Measurements from ENCODE around the gene L1TD1.
"Not testable (repeated sequence)": the region's sequence is repeated elsewhere in the genome, so short reads cannot be mapped to it uniquely, and the experiment has no call there.

L1TD1 gene

DNA sequence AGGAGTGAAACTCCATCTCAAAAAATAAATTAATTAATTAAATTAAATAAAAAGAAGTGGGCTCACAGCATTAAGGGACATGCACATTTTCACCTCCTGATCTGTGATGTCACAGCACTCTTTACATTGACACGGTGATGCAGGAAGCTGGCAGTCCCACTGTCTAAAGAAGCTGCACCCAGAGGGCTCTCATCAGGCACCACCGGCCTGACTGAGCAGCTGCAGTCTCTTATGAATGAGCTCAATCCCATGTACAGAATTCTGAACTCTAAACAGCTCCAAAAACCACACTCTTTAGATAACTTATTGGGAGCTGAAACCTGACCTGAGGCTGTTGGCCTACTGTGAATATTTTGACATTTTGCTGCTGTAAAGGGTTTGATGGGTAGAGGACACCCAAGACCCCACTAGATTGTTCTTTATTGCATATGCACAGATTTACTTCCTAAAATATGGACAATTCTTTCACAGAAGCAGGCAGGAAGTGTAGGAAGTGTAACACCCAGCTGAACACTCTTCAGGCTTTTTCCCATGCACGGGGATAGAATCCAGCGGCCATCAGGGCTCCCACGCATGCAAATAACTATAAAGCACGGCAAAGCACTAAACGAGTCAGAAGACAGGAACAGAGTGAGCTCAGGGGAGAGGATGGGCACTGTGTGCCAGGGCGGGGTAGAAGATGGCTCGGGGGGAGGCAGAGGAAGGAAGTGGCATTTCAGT lies 46.2 kb downstream of the L1TD1 start:
- TF ChIP-seq, protein P1, sequence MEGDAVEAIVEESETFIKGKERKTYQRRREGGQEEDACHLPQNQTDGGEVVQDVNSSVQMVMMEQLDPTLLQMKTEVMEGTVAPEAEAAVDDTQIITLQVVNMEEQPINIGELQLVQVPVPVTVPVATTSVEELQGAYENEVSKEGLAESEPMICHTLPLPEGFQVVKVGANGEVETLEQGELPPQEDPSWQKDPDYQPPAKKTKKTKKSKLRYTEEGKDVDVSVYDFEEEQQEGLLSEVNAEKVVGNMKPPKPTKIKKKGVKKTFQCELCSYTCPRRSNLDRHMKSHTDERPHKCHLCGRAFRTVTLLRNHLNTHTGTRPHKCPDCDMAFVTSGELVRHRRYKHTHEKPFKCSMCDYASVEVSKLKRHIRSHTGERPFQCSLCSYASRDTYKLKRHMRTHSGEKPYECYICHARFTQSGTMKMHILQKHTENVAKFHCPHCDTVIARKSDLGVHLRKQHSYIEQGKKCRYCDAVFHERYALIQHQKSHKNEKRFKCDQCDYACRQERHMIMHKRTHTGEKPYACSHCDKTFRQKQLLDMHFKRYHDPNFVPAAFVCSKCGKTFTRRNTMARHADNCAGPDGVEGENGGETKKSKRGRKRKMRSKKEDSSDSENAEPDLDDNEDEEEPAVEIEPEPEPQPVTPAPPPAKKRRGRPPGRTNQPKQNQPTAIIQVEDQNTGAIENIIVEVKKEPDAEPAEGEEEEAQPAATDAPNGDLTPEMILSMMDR (IDR thresholded peaks at IDR 0.05; ENCODE audit: low read depth, low read length): no peak
- no peak overlapping the region for H3K4me3 ChIP-seq (ENCODE audit: low read depth, low read length)
- in situ Hi-C loops (cut with HindIII; ENCODE audit: low sequenced_read_pairs): no loop called here
- no peak for DNase-seq (ENCODE audit: low read depth, low spot score)

DNA sequence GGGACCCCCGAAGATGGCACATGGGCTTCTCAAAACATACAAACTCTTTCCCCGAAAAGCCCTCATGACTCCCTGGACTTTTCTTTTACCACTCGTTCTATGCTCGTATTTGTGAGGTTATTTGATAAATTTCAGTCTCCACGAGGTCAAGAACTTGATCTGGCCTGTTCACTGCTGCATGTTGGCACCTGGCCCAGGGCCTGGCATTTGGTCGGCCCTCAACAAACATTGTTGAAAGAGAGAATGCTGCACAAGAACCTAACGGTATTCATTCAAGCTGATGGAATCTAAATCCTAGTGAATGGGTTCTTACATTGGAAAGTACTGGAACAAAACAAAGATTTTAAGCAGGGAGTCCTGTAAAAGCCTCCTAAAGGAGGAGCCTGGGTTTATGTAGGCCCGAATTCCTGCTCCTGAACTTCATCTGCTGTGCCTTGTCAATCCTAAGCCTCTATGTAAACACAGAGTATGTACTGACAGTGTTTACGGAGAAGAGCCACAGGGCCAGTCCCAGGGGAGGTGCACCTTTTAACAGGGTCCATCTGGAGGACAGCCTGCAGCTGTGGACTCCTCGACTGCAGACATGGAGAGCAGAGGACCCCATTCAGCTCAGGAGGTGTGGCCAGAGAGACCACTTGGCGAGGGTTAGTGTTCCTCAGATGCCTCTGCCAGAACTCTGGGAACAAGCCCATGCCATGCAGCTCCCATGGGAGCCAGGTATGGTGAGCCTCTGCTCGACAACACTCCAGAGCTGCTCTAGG lies 46.9 kb downstream of the L1TD1 start:
- no peak overlapping the region for H3K4me3 ChIP-seq (ENCODE audit: low read depth, low read length)
- in situ Hi-C loops (cut with HindIII; ENCODE audit: low sequenced_read_pairs): no loop called here
- no peak for DNase-seq (ENCODE audit: low read depth, low spot score)
- TF ChIP-seq, protein P1 (IDR thresholded peaks at IDR 0.05; ENCODE audit: low read depth, low read length): no peak

DNA sequence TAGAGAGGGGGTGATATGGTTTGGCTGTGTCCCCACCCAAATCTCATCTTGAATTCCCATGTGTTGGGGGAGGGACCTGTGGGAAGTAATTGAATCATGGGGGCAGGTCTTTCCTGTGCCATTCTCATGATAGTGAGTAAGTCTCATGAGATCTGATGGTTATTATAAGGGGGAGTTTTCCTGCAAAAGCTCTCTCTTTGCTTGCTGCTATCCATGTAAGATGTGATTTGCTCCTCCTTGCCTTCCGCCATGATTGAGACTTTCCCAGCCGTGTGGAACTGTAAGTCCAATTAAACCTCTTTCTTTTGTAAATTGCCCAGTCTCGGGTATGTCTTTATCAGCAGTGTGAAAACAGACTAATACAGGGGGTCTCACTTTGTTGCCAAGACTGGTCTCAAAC lies 49.7 kb downstream of the L1TD1 start:
- H3K4me3 ChIP-seq (ENCODE audit: low read depth, low read length); DNase-seq (ENCODE audit: low read depth, low spot score); in situ Hi-C loops (cut with HindIII; ENCODE audit: low sequenced_read_pairs): not testable (repeated sequence)

DNA sequence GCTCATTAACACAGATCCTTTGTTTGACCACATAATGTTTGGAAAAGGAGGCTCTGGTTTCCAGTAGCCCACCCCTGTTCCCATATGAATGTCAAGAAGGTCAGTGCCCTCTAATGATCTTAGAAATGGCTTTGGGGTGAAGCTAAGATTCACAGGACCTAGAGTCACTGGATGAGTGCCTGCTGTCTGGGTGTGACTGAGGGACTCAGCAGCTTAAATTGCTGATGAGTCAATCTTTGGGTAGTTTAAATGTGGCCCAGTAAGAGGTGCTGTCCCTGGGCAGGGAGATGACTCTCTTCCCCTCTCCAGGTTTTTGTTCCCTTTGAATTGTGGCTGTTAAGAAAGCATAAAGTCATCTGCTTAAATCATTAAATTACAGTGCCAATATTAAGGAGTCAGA lies 50.6 kb downstream of the L1TD1 start:
- DNase-seq (ENCODE audit: low read depth, low spot score): no peak
- no peak overlapping the region for H3K4me3 ChIP-seq (ENCODE audit: low read depth, low read length)

DNA sequence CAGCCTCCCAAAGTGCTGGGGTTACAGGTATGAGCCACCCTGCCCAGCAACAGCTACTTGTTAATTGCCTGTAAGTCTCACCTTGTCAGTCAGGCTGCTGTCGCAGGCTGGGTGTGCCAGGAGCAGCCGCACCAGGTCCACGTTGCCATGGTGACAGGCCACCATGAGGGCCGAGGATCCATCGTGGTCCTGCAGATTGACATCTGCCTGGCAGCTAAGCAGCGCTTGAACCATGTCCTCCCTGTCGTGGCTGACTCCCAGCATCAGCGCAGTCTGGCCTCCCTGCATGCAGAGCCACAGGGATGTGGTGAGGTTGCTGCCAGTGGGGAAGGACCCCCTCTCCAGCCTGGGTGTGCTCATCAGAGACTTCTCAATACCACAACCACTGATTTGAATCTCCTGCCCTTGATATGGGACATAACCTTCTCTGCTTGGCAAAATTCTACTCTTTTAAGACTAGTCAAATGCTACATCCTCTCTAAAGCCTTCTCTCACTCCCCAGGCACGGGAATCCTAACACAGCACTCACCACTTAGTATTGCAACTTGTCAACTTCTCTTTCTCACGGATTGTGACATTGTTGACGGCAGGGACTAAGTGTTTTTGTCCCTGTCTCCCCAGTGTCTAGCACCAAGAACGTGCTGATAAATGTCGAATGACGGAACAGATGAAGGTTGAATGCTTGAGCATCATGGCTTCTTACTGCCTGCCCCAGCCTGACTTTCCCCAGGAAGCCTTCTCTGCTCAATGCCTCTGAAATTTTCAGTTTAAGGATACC lies 52.9 kb downstream of the L1TD1 start:
- no peak overlapping the region for H3K4me3 ChIP-seq (ENCODE audit: low read depth, low read length)
- no peak for DNase-seq (ENCODE audit: low read depth, low spot score)
- in situ Hi-C loops (cut with HindIII; ENCODE audit: low sequenced_read_pairs): no loop called here
- TF ChIP-seq, protein P1 (IDR thresholded peaks at IDR 0.05; ENCODE audit: low read depth, low read length): no peak

More for the DNA sequence above, 50.6 kb downstream of the L1TD1 start:
- in situ Hi-C loops (cut with HindIII; ENCODE audit: low sequenced_read_pairs): no loop called here
- TF ChIP-seq, protein P1 (IDR thresholded peaks at IDR 0.05; ENCODE audit: low read depth, low read length): no peak

DNA sequence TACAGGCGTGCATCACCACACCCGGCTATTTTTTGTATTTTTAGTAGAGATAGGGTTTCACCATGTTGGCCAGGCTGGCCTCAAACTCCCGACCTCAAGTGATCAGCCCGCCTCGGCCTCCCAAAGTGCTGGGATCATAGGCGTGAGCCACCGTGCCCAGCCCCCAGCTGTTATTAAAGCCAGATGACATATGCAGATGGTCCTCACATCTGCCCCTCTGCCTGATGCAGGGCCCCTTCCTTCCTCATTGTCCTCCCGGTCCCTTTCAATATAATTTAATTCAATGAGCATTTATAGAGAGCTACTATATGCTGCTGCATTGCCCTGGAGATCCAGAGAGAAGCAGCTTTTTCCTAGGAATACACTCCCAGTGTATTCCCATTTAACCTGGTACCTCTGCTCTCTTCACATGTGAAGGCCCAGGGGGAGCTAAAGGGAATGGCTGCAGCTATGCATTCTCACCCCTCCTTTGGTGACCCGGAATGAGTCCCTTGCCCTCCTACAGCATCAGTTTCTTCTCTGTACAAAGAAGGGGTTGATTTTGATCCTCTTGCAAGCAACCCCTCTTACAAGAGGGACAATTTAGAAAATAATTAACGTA lies 55.6 kb downstream of the L1TD1 start:
- DNase-seq (ENCODE audit: low read depth, low spot score): no peak
- TF ChIP-seq, protein P1 (IDR thresholded peaks at IDR 0.05; ENCODE audit: low read depth, low read length): no peak
- in situ Hi-C loops (cut with HindIII; ENCODE audit: low sequenced_read_pairs): no loop called here

More for the DNA sequence above, 55.6 kb downstream of the L1TD1 start:
- H3K4me3 ChIP-seq (ENCODE audit: low read depth, low read length): no peak overlapping the region
